B cell (primary cell): Measurements from ENCODE around the gene LATS2.

Experiments used
- CTCF ChIP-seq: fragments of 200-600 bp; IDR thresholded peaks from one replicate; pipeline ENCODE4 v1.8.0; 2022; ENCODE audit warnings: antibody characterized with exemption, mild to moderate bottlenecking
- EZH2 ChIP-seq: IDR thresholded peaks from 2 replicates; pipeline ENCODE4 v1.6.1; 2012; ENCODE audit warnings: borderline replicate concordance, low read depth, mild to moderate bottlenecking, moderate library complexity, low read length; ENCODE audit not compliant: insufficient read depth, poor library complexity, severe bottlenecking

- TF ChIP-seq CTCF (no peak), EZH2 (no peak)
These were observed 6.4 kb downstream of the LATS2 start for GRCh38 chr13:21055016-21055415.
